ENCODE measurements around the gene FRAS1. TPM values are rescaled to one million over a fixed set of nuclear protein-coding genes. Genes with fewer than 3 reads are reported as not detected.

FRAS1 gene
- total RNA-seq, 1 experiment from 2014 or later = 13.1 TPM

GRCh38 chr4:78184584-78184983 is 127.5 kb downstream of the FRAS1 start:
- Histone ChIP-seq H2AFZ (no peak overlapping the region), H3K27ac (no peak overlapping the region), H3K4me2 (no peak overlapping the region), H3K4me3 (no peak overlapping the region), H4K20me1 (ENCODE audit: insufficient read depth) (no peaks in the 10 kb centered on the region), H3K9me2 (ENCODE audit: insufficient read depth) (no peaks in the 10 kb centered on the region), H3K9me3 (ENCODE audit: insufficient read depth, low read depth) (no peaks in the 10 kb centered on the region), H3F3A (ENCODE audit: insufficient read depth, low read depth) (no peaks in the 10 kb centered on the region), H3K36me3 (ENCODE audit: low read depth) (no peaks in the 10 kb centered on the region), H3K27me3 (ENCODE audit: insufficient read depth, low read depth) (no peaks in the 10 kb centered on the region), H3K4me1 (replicated peaks; ENCODE audit: insufficient read depth) (no peaks in the 10 kb centered on the region), H3K79me2 (ENCODE audit: low read depth) (no peaks in the 10 kb centered on the region)
- no peak for TF ChIP-seq CTCF (conservative IDR thresholded peaks at IDR 0.05)
- TF ChIP-seq EZH2 (IDR thresholded peaks at IDR 0.05; ENCODE audit: low read depth) = no peak
- no peak for DNase-seq
- CTCF ChIA-PET = no interaction called here
- POLR2A ChIA-PET (ENCODE audit: unreplicated experiment) = no interaction called here
- BruUV-seq (replicated peaks) = no TSS peak
- intact Hi-C loops (cut with micrococcal nuclease; ENCODE audit: unreplicated experiment) = no loop called here

DNA sequence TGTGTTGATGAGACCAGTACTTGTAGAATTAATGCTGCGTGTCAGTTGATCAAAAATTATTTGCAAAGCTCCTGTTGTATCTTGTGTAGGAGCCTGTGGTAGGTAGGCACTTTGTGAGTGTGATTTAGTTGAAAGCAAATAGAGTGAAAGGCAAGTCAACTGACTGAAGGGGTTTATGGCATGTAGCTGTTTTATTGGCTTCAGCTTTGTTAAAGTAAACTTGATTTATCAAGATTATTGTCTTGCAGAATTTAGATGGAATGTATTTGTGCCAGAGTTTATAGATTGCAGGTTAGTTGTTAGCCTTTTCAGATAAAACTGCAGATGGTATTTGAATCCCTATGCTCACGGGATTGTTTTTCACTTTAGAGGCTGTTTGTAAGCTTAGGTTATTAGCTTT is 128.0 kb downstream of the FRAS1 start:
- H3K4me2 ChIP-seq = no peak overlapping the region
- ChIA-PET CTCF (no interaction called here), POLR2A (ENCODE audit: unreplicated experiment) (no interaction called here)
- no peak overlapping the region for H3K27ac ChIP-seq
- H3F3A ChIP-seq (ENCODE audit: insufficient read depth, low read depth) = no peaks in the 10 kb centered on the region
- H3K36me3 ChIP-seq (ENCODE audit: low read depth) = no peaks in the 10 kb centered on the region
- no peak for TF ChIP-seq EZH2 (IDR thresholded peaks at IDR 0.05; ENCODE audit: low read depth)
- no peak for TF ChIP-seq CTCF (conservative IDR thresholded peaks at IDR 0.05)
- no TSS peak for BruUV-seq (replicated peaks)
- intact Hi-C loops (cut with micrococcal nuclease; ENCODE audit: unreplicated experiment) = no loop called here
- H2AFZ ChIP-seq = no peak overlapping the region
- H3K4me1 ChIP-seq (replicated peaks; ENCODE audit: insufficient read depth) = no peaks in the 10 kb centered on the region
- no peaks in the 10 kb centered on the region for H3K27me3 ChIP-seq (ENCODE audit: insufficient read depth, low read depth)
- no peaks in the 10 kb centered on the region for H3K9me3 ChIP-seq (ENCODE audit: insufficient read depth, low read depth)
- no peak for DNase-seq
- no peaks in the 10 kb centered on the region for H3K79me2 ChIP-seq (ENCODE audit: low read depth)
- no peak overlapping the region for H3K4me3 ChIP-seq
- no peaks in the 10 kb centered on the region for H4K20me1 ChIP-seq (ENCODE audit: insufficient read depth)
- no peaks in the 10 kb centered on the region for H3K9me2 ChIP-seq (ENCODE audit: insufficient read depth)

DNA sequence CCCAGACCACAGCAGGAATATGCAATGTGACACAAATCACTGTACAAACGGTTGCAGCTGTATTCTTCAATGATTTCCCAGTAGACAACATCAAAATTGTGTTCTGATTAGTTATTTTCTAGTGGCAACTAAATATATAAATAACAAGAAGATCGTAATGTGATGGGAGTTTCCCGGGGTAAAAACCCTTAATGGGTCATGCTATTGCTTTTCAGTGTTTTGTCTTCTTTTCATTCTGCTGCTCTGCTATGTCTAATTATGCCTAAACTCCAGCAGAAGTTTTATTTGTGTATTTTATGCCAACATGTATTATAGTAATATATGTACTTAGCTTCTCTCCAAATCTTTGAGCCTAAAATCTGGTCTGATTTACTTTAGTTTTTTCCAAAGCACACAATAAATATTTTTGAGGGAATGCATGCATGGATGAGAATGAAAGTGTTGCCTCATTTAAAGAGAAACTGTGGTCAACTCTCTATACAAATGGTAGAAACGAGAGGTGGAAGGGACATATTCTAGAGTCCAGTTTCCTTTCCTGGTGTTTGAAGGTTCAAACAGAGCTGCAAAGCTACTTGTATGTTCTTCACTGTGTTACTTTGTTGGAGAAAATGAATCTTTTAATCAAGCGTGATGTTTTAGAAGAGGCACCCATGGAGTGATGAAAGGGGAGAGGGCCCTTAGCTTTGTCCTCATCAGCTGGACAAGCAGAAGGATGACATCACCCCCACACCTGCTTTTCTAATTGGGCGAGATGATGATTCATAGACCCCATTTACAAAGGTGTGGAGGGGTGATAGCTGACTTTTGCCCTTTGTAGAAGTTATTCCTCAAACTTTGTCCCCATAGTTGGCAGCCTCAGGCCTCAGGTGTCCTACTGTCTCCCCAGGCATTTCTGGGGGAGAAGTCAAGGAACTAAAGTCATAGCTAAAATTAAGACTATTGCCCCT is 129.7 kb downstream of the FRAS1 start:
- Histone ChIP-seq H3K27ac (no peak overlapping the region), H3K4me1 (replicated peaks; ENCODE audit: insufficient read depth) (no peaks in the 10 kb centered on the region), H3K36me3 (ENCODE audit: low read depth) (no peaks in the 10 kb centered on the region), H3K4me2 (no peak overlapping the region), H3K4me3 (no peak overlapping the region), H4K20me1 (ENCODE audit: insufficient read depth) (no peaks in the 10 kb centered on the region), H3K9me2 (ENCODE audit: insufficient read depth) (no peaks in the 10 kb centered on the region), H3F3A (ENCODE audit: insufficient read depth, low read depth) (no peaks in the 10 kb centered on the region), H3K9me3 (ENCODE audit: insufficient read depth, low read depth) (no peaks in the 10 kb centered on the region), H3K27me3 (ENCODE audit: insufficient read depth, low read depth) (no peaks in the 10 kb centered on the region), H3K79me2 (ENCODE audit: low read depth) (no peaks in the 10 kb centered on the region), H2AFZ (no peak overlapping the region)
- ChIA-PET CTCF (no interaction called here), POLR2A (ENCODE audit: unreplicated experiment) (no interaction called here)
- TF ChIP-seq EZH2 (IDR thresholded peaks at IDR 0.05; ENCODE audit: low read depth) (no peak), CTCF (conservative IDR thresholded peaks at IDR 0.05) (no peak)
- no TSS peak for BruUV-seq (replicated peaks)
- DNase-seq = no peak
- intact Hi-C loops (cut with micrococcal nuclease; ENCODE audit: unreplicated experiment) = no loop called here
